ENCODE results near the gene LMTK2.
A peak's percentile ranks its signal among the peaks of the same experiment; 100 is the strongest.

The LMTK2 gene

GRCh38 chr7:98178762-98179490, 72.3 kb downstream of the LMTK2 start:
- DNase-seq: no peak

GRCh38 chr7:98180751-98181150, 74.1 kb downstream of the LMTK2 start:
- DNase-seq: no peak

GRCh38 chr7:98185101-98185500, 78.4 kb downstream of the LMTK2 start:
- DNase-seq: no peak

- DNase-seq: no peak
Measured at GRCh38 chr7:98186452-98187137, 79.9 kb downstream of the LMTK2 start.

- DNase-seq: no peak
Measured at GRCh38 chr7:98187138-98187502, 80.5 kb downstream of the LMTK2 start.

- no peak for DNase-seq
Measured at GRCh38 chr7:98189559-98189958, 82.9 kb downstream of the LMTK2 start.

GRCh38 chr7:98191668-98192431, 85.2 kb downstream of the LMTK2 start:
- no peak for DNase-seq

GRCh38 chr7:98192781-98193457, 86.3 kb downstream of the LMTK2 start:
- no peak for DNase-seq

GRCh38 chr7:98193474-98194180, 87.0 kb downstream of the LMTK2 start:
- DNase-seq: no peak

- no peak for DNase-seq
Measured at GRCh38 chr7:98194186-98194585, 87.5 kb downstream of the LMTK2 start.

- no peak for DNase-seq
Measured at GRCh38 chr7:98194672-98195457, 88.2 kb downstream of the LMTK2 start.

GRCh38 chr7:98196706-98197605, 90.3 kb downstream of the LMTK2 start:
- DNase-seq: no peak

- no peak for DNase-seq
Measured at GRCh38 chr7:98199131-98199530, 92.5 kb downstream of the LMTK2 start.

- DNase-seq: no peak
Measured at GRCh38 chr7:98200364-98200763, 93.7 kb downstream of the LMTK2 start.

- DNase-seq: peak; percentile 62 to 74
Measured at GRCh38 chr7:98202367-98203195, 95.9 kb downstream of the LMTK2 start.

- DNase-seq: no peak
Measured at GRCh38 chr7:98203261-98203963, 96.8 kb downstream of the LMTK2 start.

- DNase-seq: no peak
Measured at GRCh38 chr7:98203964-98204605, 97.4 kb downstream of the LMTK2 start.

- DNase-seq: no peak
Measured at GRCh38 chr7:98204670-98205069, 98.0 kb downstream of the LMTK2 start.
